PC-3 (cell line): ENCODE measurements around the gene ACP2. TPM values are rescaled to one million over a fixed set of nuclear protein-coding genes. Genes with fewer than 3 reads are reported as not detected.
A peak's percentile ranks its signal among the peaks of the same experiment; 100 is the strongest.

Experiments used
- ATAC-seq: fragments of 200-7000 bp; cut with Tn5 transposase; 2 replicates; pipeline ENCODE4 v1.9.1; 2020; ENCODE audit warnings: mild to moderate bottlenecking, moderate library complexity
- BruUV-seq: library from RNA; stranded (reverse); fragments of 400-500 nt; replicated peaks from 2 replicates; lab custom pipeline; 2021; lab: Mats Ljungman, UMichigan
- CTCF ChIA-PET: fragments of 300-600 bp; sonication (Branson Sonifier 250); formaldehyde crosslinking; loops from one replicate; lab custom pipeline; 2022; ENCODE audit warnings: antibody characterized with exemption; lab: Charles Lee
- POLR2A ChIA-PET: fragments of 300-600 bp; sonication (Branson Sonifier 250); formaldehyde crosslinking; loops from one replicate; lab custom pipeline; 2022; ENCODE audit warnings: antibody characterized with exemption; ENCODE audit not compliant: unreplicated experiment; lab: Charles Lee
- DNase-seq: peaks from one replicate; pipeline ENCODE4 v3.0.0-alpha.2; 2015
- H2AFZ ChIP-seq: fragments of 300-600 bp; sonication (generic); 2 replicates; pipeline ENCODE4 v1.6.0; 2016; ENCODE audit warnings: antibody characterized with exemption, low read length
- H3F3A ChIP-seq: fragments of 300-600 bp; sonication (generic); one replicate; pipeline ENCODE4 v1.6.0; 2017; ENCODE audit warnings: antibody characterized with exemption, low read length, control low read depth, mild to moderate bottlenecking; ENCODE audit not compliant: unreplicated experiment
- H3K27ac ChIP-seq: fragments of 300-600 bp; sonication (generic); 2 replicates; pipeline ENCODE4 v1.5.1; 2016; ENCODE audit warnings: mild to moderate bottlenecking, low read length
- H3K27me3 ChIP-seq: fragments of 300-600 bp; sonication (generic); 2 replicates; pipeline ENCODE4 v1.6.1; 2016; ENCODE audit warnings: low read length, mixed read lengths
- H3K36me3 ChIP-seq: fragments of 300-600 bp; sonication (generic); 2 replicates; pipeline ENCODE4 v1.6.1; 2016; ENCODE audit warnings: low read depth, mixed run types, low read length, mixed read lengths
- H3K4me1 ChIP-seq: fragments of 300-600 bp; sonication (generic); 2 replicates; pipeline ENCODE4 v1.5.1; 2016; ENCODE audit warnings: low read length; ENCODE audit not compliant: insufficient read depth
- H3K4me2 ChIP-seq: fragments of 300-600 bp; sonication (generic); 2 replicates; pipeline ENCODE4 v1.6.0; 2016; ENCODE audit warnings: low read length
- H3K4me3 ChIP-seq: fragments of 300-600 bp; sonication (generic); 2 replicates; pipeline ENCODE4 v1.5.1; 2016; ENCODE audit warnings: mild to moderate bottlenecking, low read length, mixed read lengths
- H3K79me2 ChIP-seq: fragments of 300-600 bp; sonication (generic); 2 replicates; pipeline ENCODE4 v1.6.1; 2017; ENCODE audit warnings: low read length, mixed read lengths
- H3K9ac ChIP-seq: fragments of 300-600 bp; sonication (generic); 2 replicates; pipeline ENCODE4 v1.6.0; 2016; ENCODE audit warnings: mild to moderate bottlenecking, low read length
- H3K9me2 ChIP-seq: fragments of 300-600 bp; sonication (generic); replicated peaks from 2 replicates; pipeline ENCODE4 v1.6.1; 2016; ENCODE audit warnings: mixed run types, low read length, mixed read lengths
- H3K9me3 ChIP-seq: fragments of 300-600 bp; sonication (generic); 2 replicates; pipeline ENCODE4 v1.6.1; 2016; ENCODE audit warnings: low read length, mixed read lengths
- H4K20me1 ChIP-seq: fragments of 300-600 bp; sonication (generic); 2 replicates; pipeline ENCODE4 v1.6.1; 2016; ENCODE audit warnings: low read length, mixed read lengths
- CTCF ChIP-seq: fragments of 300-600 bp; sonication (generic); conservative IDR thresholded peaks from 2 replicates; pipeline ENCODE4 v1.5.1; 2017; ENCODE audit warnings: antibody characterized with exemption, low read depth, mild to moderate bottlenecking, low read length
- EZH2 ChIP-seq: fragments of 300-600 bp; sonication (generic); IDR thresholded peaks from one replicate; pipeline ENCODE4 v1.6.1; 2017; ENCODE audit warnings: antibody characterized with exemption, mild to moderate bottlenecking, low read length; ENCODE audit not compliant: unreplicated experiment
- EZH2phosphoT487 ChIP-seq: fragments of 300-600 bp; sonication (generic); IDR thresholded peaks from 2 replicates; pipeline ENCODE4 v1.6.1; 2018; ENCODE audit warnings: mild to moderate bottlenecking, antibody characterized with exemption, low read length, borderline replicate concordance
- intact Hi-C: fragments of 100-400 bp; cut with micrococcal nuclease; formaldehyde crosslinking; loops from 2 replicates; pipeline ENCODE4 v1.9.0; 2023
- total RNA-seq: library from RNA; depleted of rRNA; stranded (reverse); fragments of >200 nt; gene quantifications from 2 replicates; pipeline ENCODE4 v1.2.3, GENCODE V29; 2014

Gene ACP2
- total RNA-seq, 1 experiment from 2014 or later: 26.6 TPM

GRCh38 chr11:47247502-47247901, 1.1 kb downstream of the ACP2 start:
- TF ChIP-seq EZH2phosphoT487 (no peak), EZH2 (no peak)
- H3K36me3 ChIP-seq: no peaks in the 10 kb centered on the region
- no peaks in the 10 kb centered on the region for H3K27me3 ChIP-seq
- H3K9ac ChIP-seq: no peak overlapping the region
- intact Hi-C loops: no loop called here
- H3K27ac ChIP-seq: no peak overlapping the region
- ChIA-PET POLR2A (no interaction called here), CTCF (no interaction called here)
- H3K4me1 ChIP-seq: peaks cover 7% of the 10 kb centered on the region; the same call in 1 of the 2 replicates
- no peaks in the 10 kb centered on the region for H3K9me3 ChIP-seq
- no TSS peak for BruUV-seq
- H3K9me2 ChIP-seq: no peaks in the 10 kb centered on the region
- H2AFZ ChIP-seq: no peak overlapping the region
- H3K79me2 ChIP-seq: peaks cover 33% of the 10 kb centered on the region
- no peak for DNase-seq
- H3K4me2 ChIP-seq: peak overlapping the region; percentile 100
- no peak for ATAC-seq
- no peaks in the 10 kb centered on the region for H4K20me1 ChIP-seq
- H3K4me3 ChIP-seq: peak overlapping the region; percentile 98
- H3F3A ChIP-seq: no peaks in the 10 kb centered on the region

GRCh38 chr11:47245611-47246357, 2.8 kb downstream of the ACP2 start:
- H3K9me3 ChIP-seq: no peaks in the 10 kb centered on the region
- peaks cover 7% of the 10 kb centered on the region; the same call in 1 of the 2 replicates for H3K4me1 ChIP-seq
- H3K9me2 ChIP-seq: no peaks in the 10 kb centered on the region
- ATAC-seq (no peak), DNase-seq (no peak)
- no peaks in the 10 kb centered on the region for H3K36me3 ChIP-seq
- H3K4me2 ChIP-seq: no peak overlapping the region
- no TSS peak for BruUV-seq
- no peak overlapping the region for H3K9ac ChIP-seq
- no peak overlapping the region for H3K27ac ChIP-seq
- H3F3A ChIP-seq: no peaks in the 10 kb centered on the region
- ChIA-PET CTCF (no interaction called here), POLR2A (no interaction called here)
- TF ChIP-seq CTCF (no peak), EZH2 (no peak), EZH2phosphoT487 (no peak)
- H2AFZ ChIP-seq: no peak overlapping the region
- intact Hi-C loops: no loop called here
- no peak overlapping the region for H3K4me3 ChIP-seq
- H4K20me1 ChIP-seq: no peaks in the 10 kb centered on the region
- H3K79me2 ChIP-seq: peaks cover 33% of the 10 kb centered on the region
- H3K27me3 ChIP-seq: no peaks in the 10 kb centered on the region

GRCh38 chr11:47244448-47245350, 3.9 kb downstream of the ACP2 start:
- peaks cover 5% of the 10 kb centered on the region; the same call in 1 of the 2 replicates for H3K36me3 ChIP-seq

More at GRCh38 chr11:47244448-47245350, 3.9 kb downstream of the ACP2 start:
- no TSS peak for BruUV-seq
- H3K4me2 ChIP-seq: no peak overlapping the region
- ATAC-seq (no peak), DNase-seq (no peak)
- no peak overlapping the region for H3K27ac ChIP-seq
- no peaks in the 10 kb centered on the region for H3F3A ChIP-seq
- H3K9ac ChIP-seq: no peak overlapping the region
- H3K27me3 ChIP-seq: no peaks in the 10 kb centered on the region
- ChIA-PET CTCF (interaction anchor here (0.6 kb wide), 1 partner anchor 54 kb away, joined by 3 read pairs; no protein-coding TSS in a partner anchor), POLR2A (interaction anchor here (0.6 kb wide), 1 partner anchor 20 kb away, joined by 3 read pairs; no protein-coding TSS in a partner anchor)
- intact Hi-C loops: no loop called here
- peaks cover 7% of the 10 kb centered on the region; the same call in 1 of the 2 replicates for H3K4me1 ChIP-seq
- no peak overlapping the region for H3K4me3 ChIP-seq
- TF ChIP-seq CTCF: no peak
- TF ChIP-seq EZH2phosphoT487: no peak
- no peak for TF ChIP-seq EZH2
- peaks cover 23% of the 10 kb centered on the region for H3K79me2 ChIP-seq
- no peaks in the 10 kb centered on the region for H4K20me1 ChIP-seq
- H2AFZ ChIP-seq: no peak overlapping the region
- H3K9me3 ChIP-seq: no peaks in the 10 kb centered on the region
- no peaks in the 10 kb centered on the region for H3K9me2 ChIP-seq
